GM18508 (cell line): ENCODE data around the gene BEX5.
"Not testable (repeated sequence)": the region's sequence is repeated elsewhere in the genome, so short reads cannot be mapped to it uniquely, and the experiment has no call there.

Experiments used
- ATAC-seq: cut with Tn5 transposase; IDR thresholded peaks from one replicate; pipeline ENCODE4 v1.9.1; 2021; ENCODE audit warnings: moderate number of reproducible peaks; ENCODE audit not compliant: insufficient read depth, unreplicated experiment

BEX5 gene

DNA sequence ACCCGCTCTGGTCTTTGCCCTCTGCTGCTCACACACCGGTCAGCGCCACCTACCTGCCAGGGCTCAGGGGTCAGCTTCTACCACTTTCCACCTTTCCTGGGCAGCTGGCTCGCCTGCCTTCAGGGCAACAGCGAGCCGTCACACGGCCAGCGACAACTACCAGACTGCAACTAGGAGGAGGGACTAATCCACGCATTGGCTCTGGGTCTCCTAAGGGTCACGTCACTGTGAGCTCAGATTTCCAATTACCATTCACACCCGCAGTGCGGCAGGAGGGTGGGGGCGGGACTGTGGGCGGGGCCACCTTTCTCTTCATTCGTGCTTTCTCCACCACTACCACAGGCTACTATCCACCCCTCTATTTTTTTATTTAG, at the start of gene BEX5:
Gene BEX5 (minus strand): TSS at position 172 of the 374 bp plus-strand sequence. CDS start 1,712 bp downstream, outside the sequence.
- ATAC-seq, result peak; percentile 94

DNA sequence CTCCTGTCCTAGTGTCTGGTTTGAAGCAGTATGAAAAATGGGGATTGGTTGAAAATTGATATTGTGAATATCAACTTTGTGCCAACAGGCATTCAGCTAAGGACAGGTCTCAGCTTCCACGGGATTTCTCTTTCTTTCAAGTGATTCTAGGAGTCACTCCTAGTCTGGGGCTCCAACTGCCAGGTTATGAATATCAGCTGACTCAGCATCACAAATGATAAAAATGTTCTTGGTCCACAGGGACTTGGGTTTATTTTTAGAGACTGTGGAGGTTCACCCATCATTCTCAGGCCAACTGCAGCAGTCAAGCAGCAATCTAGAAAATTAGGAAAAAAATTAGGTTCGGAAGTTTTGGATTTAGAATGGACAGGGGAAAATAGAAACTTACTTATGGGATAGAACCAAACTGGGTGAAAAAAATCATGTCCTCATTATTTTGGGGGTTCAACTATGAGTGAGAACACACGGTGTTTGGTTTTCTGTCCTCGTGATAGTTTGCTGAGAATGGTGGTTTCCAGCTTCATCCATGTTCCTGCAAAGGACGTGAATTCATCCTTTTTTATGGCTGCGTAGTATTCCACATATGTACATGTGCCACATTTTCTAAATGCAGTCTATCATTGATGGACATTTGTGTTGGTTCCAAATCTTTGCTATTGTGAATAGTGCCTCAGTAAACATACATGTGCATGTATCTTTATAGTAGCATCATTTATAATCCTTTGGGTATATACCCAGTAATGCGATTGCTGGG, 30.4 kb upstream of the BEX5 start:
- no peak for ATAC-seq

DNA sequence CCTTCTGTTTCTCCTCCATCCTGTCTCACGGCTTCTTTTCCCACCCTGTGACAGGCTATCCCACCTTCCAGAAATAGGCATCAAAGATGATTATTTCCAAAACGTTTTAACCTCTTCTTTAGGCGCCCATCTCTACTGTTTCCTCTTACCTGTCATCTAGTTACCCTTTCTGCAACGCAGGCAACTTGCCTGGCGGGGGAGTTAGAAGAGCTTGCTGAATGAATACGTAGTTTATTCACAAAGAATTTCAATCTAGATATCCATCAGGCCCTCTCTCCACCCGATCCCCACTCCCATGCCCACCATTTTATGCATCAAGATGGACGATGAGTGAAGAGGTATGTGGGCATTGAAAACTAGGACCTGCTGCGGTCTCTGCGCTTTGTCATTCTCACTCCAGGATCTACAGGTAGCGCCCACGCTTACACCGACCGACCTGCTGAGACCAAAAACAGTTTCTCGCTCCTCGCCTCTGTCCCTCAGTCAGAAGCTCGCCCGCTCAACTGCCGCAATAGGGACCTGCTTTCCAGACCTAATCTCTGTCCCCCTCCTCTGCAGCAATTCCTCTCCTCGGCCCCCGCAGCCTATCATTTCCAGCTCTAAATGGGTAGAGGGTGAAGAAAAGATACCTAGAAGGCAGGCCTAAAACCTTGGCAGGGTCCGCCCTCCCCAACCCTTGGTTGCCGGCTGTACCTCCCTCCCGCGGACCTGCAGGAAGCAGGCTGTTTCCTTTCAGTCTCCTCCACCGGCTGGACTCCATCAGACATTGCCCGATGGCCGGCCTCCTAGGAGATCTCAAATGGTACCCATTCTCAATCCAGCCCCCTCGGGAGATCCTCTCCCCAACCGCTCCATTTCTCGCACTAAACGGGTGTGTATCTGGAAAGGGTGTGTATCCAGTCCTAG, 624 bp downstream of the BEX5 start:
- ATAC-seq, result no peak

DNA sequence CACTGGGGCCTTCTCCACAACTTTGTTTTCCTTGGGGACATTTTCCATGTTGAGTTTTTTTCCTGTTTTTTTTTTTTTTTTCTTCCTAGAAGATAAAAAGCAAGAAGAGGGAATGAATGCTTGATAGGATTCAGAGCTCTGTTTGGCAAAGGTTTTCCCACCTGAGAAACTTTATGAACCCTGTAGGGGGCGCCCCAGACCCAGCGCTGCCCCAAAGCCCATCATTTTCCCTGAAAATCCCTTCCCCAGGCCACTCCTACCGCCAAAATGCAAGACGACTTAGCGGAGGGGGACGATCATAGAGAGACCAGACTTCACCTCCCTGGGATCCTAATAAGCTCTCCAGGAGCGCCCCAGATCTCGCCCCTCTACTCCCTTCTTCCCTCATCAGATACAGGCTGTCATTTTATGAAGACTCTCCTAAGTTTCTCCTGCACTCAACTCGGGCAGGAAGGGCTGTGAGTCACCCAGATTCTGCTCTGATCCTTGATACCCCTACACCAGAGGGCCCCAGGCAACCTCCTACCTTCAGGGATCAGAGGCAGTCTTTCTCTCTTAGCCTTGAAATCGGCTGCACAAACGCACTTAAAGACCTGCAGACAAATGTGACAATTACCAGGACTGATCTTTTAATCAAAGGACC, 1.4 kb downstream of the BEX5 start:
- no peak for ATAC-seq

DNA sequence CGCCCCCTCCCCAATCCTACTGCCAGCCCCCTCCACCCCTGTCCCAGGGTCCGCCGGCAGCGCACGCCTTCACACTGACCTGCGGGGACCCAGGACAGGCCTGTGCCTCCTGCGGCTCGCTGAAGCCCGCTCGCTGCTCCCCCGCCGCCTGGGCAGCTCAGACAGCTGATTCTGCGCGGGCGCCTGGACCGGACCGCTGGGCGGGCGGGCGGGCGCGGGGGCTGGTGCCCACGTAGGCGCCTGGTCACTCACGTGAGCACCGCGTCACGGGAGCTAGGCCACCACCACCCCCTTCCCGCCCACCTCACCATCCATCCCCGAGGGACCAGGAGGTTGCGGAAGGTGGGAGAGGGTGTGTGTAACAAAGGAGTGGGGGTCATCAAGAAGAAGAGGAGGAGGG, 13.5 kb downstream of the BEX5 start, which contains the start of gene TCEAL6:
Gene TCEAL6 (minus strand): TSS at position 208 of the 400 bp plus-strand sequence.
- not testable (repeated sequence) for ATAC-seq

DNA sequence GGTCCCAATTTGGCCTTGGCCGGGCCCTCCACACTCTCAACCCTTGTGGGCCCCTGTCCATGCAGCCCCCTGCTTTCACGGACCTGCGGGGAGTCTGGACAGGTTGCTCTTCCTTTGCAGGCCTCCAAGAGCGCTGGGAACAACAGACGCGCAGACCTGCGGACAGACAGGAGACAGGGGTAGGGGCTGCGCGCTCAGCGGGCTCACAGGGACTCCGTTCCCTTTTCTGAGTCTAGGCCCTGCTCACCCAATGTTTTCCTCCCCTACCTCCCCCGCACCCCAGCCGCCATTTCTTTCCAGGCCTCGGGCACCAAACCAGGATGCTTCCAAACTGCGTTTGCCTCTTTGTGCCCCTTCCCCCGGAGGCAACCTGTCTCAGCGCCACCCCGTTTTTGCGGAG, 14.1 kb downstream of the BEX5 start:
- ATAC-seq, result not testable (repeated sequence)

DNA sequence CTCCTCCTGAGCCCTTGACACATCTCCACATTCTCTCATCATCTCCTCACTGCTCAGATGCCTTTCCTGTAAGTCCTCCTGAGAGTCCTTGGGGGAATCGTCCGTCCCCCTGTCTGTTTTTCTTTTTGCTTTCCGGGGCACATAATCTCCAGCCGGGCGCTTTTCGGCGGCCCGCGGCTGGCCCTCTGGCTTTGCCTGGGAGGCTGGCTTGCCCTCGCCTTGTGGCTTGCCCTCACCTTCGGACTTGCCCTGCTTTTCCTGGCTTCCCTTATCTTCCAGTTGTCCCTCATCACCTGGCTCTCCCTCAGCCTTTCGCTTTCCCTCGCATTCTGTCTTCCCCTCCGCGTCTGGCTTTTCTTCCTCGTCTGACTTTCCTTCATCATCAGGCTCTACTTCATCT, 14.9 kb downstream of the BEX5 start:
- not testable (repeated sequence) for ATAC-seq

DNA sequence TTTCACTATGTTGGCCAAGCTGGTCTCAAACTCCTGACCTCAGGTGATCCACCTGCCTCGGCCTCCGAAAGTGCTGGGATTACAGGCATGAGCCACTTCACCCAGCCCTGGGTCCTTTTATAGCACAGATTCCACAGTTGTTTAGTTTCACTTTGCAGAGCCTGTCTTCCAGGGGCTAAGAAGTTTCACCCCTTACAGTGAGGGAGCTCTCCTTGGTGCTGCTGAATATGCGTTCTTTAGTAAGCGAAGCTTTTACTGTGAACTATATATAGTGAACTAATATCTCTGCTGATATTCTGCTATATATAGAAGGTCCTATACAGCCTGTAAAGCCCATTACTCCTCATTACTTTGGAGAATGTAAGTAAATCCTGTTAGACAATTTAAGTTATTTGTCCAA, 17.7 kb downstream of the BEX5 start:
- no peak for ATAC-seq

DNA sequence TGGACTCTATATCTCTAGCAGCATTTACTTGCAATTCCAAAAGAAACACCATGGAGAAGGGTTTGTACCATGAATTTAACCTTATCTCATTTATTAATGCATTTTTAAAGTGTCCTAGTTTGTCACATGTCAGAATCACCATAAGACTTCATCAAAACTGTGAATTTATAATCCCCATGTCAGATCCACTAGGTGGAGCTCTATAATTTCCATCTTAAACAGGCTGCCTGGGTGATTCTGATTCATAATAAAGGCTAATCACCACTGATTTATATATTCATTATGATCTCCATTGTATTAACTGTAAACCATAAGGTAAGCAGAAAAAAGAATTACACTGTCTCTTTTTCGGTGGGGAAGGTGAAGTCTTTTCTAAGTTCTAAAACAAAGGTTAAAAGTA, 26.3 kb downstream of the BEX5 start:
- no peak for ATAC-seq

DNA sequence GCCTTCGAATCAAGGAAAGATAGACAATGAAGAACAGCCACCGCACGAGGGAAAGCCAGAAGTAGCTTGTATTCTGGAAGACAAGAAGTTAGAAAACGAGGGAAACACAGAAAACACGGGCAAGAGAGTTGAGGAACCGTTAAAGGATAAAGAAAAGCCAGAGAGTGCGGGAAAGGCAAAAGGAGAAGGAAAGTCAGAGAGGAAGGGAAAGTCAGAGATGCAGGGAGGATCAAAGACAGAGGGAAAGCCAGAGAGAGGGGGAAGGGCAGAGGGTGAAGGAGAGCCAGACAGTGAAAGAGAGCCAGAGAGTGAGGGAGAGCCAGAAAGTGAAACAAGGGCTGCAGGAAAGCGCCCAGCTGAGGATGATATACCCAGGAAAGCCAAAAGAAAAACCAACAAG, 28.9 kb downstream of the BEX5 start:
- ATAC-seq, result no peak

DNA sequence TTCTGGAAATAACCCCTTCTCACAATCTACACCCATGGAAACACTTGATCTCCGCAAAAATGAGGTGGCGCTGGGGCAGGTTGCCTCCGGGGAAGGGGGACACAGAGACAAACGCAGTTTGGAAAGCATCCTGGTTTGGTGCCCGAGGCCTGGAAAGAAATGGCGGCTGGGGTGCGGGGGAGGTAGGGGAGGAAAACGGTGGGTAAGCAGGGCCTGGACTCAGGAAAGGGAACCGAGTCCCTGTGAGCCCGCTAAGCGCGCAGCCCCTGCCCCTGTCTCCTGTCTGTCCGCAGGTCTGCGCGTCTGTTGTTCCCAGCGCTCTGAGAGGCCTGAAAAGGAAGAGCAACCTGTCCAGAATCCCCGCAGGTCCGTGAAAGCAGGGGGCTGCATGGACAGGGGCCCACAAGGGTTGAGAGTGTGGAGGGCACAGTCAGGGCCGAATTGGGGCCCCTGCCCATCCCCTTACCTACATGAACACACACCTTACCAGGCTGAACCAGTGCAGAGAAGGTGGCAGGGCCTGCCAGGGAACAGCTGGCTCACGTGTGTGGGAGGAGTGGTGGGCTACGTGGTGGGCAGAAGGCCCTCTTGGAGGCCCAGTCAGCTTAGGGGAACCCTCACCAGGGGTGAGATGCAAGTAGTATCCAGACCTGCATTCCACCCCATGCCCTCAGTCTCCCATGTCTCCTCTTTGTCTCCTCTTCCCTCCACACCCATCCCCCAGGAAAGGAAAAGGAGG, 29.5 kb downstream of the BEX5 start:
- not testable (repeated sequence) for ATAC-seq

DNA sequence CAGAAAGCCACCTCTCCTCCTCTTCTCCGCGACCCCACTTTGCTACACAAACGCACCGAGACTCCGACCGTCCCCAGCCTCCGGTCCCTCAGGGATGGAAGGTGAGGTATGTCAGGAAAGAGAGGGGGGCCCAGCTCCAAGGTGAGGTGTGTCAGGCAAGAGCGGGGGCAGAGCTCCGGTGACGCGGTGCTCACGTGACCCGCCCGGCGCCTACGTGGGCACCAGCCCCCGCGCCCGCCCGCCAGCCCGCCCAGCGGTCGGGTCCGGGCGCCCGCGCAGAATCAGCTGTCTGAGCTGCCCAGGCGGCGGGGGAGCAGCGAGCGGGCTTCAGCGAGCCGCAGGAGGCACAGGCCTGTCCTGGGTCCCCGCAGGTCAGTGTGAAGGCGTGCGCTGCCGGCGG, 30.3 kb downstream of the BEX5 start, which contains the start of gene TCEAL2:
Gene TCEAL2 (plus strand): TSS at position 244 of the 400 bp plus-strand sequence. CDS start 1,152 bp downstream, outside the sequence.
- not testable (repeated sequence) for ATAC-seq

DNA sequence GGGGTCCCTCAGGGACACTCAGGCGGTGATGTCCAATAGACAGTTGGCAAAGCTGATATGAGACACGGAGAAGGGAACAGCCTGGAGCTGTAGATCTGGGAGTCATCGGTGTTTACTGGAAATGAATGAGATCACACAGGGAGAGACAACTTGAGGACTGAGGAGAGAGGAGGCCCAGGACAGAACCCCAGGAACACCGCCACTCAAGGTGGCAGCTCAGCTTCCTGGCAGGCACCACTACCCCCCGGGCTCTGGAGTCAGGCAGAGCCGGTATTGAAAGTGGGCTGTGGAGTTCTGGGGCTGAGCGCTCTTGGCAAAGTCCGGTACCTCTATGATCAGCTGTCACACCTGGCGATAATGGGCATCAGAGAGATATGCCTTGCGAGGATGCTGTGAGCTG, 30.8 kb downstream of the BEX5 start:
- ATAC-seq, result not testable (repeated sequence)

DNA sequence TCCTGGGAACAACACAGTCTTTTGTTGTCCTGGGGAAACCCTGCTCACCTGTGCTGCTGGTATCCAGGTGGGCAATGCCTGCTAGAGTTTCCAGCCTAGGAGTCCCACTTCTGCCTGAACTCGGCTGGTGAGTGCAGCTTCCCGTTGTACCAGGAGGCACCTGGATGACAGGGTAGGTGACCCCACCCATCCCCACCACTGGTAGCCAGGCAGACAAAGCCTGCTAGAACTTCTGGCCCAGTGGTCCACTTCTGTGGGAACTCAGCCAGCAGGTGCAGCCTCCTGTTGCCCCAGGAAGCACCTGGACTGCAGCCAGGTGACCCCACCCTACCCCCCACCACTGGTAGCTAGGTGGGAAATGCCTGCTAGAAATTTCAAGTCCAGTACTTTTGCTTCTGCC, 40.0 kb downstream of the BEX5 start:
- ATAC-seq, result no peak

DNA sequence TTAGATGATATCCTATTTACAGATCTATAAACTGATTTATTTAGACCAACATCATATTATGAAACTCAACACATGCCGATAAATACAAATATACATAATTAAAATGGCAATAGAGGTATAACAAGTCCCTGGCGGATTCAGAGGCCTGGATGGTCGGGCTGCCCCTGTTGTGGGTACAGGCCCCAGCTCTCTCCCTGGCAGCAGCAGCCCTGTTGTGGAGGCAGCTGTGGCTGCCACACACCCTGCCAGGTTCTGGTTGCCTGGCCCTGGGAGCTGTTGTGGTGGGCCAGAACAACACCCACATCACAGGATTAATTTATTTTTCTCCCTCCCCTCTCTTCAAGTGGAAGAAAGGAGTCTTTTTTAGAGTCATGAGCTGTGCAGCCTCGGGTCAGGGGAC, 42.4 kb downstream of the BEX5 start:
- no peak for ATAC-seq
